ENCODE results near the gene MCCD1. TPM values are rescaled to one million over a fixed set of nuclear protein-coding genes. Genes with fewer than 3 reads are reported as not detected.
A peak's percentile ranks its signal among the peaks of the same experiment; 100 is the strongest.

The MCCD1 gene
- total RNA-seq, 4 donors from 2014 or later = not detected

DNA sequence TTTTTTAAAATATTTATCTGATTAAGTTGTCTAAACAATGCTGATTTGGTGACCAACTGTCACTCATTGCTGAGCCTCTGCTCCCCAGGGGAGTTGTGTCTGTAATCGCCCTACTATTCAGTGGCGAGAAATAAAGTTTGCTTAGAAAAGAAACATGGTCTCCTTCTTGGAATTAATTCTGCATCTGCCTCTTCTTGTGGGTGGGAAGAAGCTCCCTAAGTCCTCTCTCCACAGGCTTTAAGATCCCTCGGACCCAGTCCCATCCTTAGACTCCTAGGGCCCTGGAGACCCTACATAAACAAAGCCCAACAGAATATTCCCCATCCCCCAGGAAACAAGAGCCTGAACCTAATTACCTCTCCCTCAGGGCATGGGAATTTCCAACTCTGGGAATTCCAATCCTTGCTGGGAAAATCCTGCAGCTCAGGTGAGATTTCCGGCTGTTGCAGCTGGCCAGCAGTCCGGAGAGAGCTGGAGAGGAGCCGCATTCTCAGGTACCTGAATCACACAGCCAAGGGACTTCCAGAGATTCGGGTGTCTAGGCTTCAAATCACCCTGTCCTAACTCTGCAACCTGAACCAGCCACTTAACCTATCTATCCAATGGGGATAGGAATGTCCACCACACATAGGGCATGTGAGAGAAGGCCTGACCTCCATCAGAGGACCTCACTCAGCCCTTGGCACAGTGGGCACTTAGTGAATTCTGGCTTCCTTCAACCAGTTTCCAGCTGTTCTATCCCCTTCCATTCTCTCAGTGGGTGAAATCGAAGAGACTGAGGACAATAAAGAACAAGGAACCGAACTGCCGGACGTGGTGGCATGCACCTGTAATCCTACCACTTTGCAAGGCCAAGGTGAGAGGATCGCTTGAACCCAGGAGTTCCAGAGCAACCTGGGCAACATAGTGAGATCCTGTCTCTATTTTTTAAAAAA, 49.7 kb downstream of the MCCD1 start:
- H3K4me3 ChIP-seq = no peak overlapping the region
- intact Hi-C loops (cut with DNase I; ENCODE audit: low total_unique reads) = no loop called here
- no peak for TF ChIP-seq POLR2A (IDR thresholded peaks at IDR 0.05)
- TF ChIP-seq, protein P1, sequence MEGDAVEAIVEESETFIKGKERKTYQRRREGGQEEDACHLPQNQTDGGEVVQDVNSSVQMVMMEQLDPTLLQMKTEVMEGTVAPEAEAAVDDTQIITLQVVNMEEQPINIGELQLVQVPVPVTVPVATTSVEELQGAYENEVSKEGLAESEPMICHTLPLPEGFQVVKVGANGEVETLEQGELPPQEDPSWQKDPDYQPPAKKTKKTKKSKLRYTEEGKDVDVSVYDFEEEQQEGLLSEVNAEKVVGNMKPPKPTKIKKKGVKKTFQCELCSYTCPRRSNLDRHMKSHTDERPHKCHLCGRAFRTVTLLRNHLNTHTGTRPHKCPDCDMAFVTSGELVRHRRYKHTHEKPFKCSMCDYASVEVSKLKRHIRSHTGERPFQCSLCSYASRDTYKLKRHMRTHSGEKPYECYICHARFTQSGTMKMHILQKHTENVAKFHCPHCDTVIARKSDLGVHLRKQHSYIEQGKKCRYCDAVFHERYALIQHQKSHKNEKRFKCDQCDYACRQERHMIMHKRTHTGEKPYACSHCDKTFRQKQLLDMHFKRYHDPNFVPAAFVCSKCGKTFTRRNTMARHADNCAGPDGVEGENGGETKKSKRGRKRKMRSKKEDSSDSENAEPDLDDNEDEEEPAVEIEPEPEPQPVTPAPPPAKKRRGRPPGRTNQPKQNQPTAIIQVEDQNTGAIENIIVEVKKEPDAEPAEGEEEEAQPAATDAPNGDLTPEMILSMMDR (IDR thresholded peaks at IDR 0.05) = no peak
- no peaks in the 10 kb centered on the region for H3K9me3 ChIP-seq
- DNase-seq = no peak
- H3K36me3 ChIP-seq = no peaks in the 10 kb centered on the region
- H3K27me3 ChIP-seq = no peaks in the 10 kb centered on the region
- peaks cover 0 to 5% of the 10 kb centered on the region in 2 donors for H3K4me1 ChIP-seq
- H3K27ac ChIP-seq = no peak overlapping the region

DNA sequence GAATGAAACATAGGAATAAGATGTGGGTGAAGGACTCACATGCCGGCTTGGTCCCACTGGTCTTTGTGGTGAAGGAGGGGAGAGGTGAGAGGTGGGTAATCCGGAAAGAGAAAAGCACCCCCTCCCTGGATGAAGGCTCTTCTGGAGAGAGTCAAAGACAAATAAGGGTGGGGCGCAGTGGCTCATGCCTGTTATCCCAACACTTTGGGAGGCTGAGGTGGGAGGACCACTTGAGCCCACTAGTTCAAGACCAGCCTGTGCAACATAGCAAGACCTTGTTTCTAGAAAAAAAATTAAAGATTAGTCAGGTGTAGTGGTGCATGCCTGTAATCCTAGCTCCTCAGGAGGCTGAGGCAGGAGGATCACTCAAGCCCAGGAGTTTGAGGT, 50.4 kb downstream of the MCCD1 start:
- Histone ChIP-seq H3K27ac (no peak overlapping the region), H3K27me3 (no peaks in the 10 kb centered on the region), H3K4me3 (no peak overlapping the region), H3K36me3 (no peaks in the 10 kb centered on the region), H3K4me1 (peaks cover 0 to 5% of the 10 kb centered on the region in 2 donors), H3K9me3 (no peaks in the 10 kb centered on the region)
- TF ChIP-seq, protein P1 (IDR thresholded peaks at IDR 0.05) = no peak
- TF ChIP-seq POLR2A (IDR thresholded peaks at IDR 0.05) = no peak
- no peak for DNase-seq
- intact Hi-C loops (cut with DNase I; ENCODE audit: low total_unique reads) = no loop called here

Small RNA genes lying within 50 kb of the gene (small RNA-seq; reads per million reads assigned to genes)
- gene AL663061.1 (not detected), gene RF00019 (not detected), gene SNORD117 (537 reads per million, percentile 97 among the genes with 10 or more reads in this experiment), gene SNORD84 (not detected)

Other genes starting within 250 kb of the MCCD1 start
- gene HLA-B, start 171.8 kb upstream of the MCCD1 start, total RNA-seq = 1,000 to 10,000 TPM in 1 of 4 donors, 100 to 1,000 TPM in 3; 134 to 1,272 (median 737) TPM
- 10 to 100 TPM in 3 of 4 donors, 1 to 10 TPM in 1; 9.1 to 31.7 (median 17.2) TPM for gene MICA, start 125.4 kb upstream of the MCCD1 start, total RNA-seq
- 1 to 10 TPM; 1.9 to 4.8 (median 2.9) TPM for gene MICB, start 30.8 kb upstream of the MCCD1 start, total RNA-seq
- 100 to 1,000 TPM; 119 to 429 (median 282) TPM for gene DDX39B, start 13.0 kb downstream of the MCCD1 start, total RNA-seq
- 1 to 10 TPM in 2 of 4 donors, not detected in 2; 1.2 to 1.6 TPM for gene ATP6V1G2, start 17.6 kb downstream of the MCCD1 start, total RNA-seq
- gene NFKBIL1, start 18.6 kb downstream of the MCCD1 start, total RNA-seq = 10 to 100 TPM; 19.7 to 38.5 (median 20.8) TPM
- under 1 TPM in 1 of 4 donors, not detected in 3; 0.30 TPM for gene LTA, start 43.3 kb downstream of the MCCD1 start, total RNA-seq
- 1 to 10 TPM in 1 of 4 donors, not detected in 3; 1.3 TPM for gene TNF, start 46.6 kb downstream of the MCCD1 start, total RNA-seq
- gene LTB, start 53.5 kb downstream of the MCCD1 start, total RNA-seq = 1 to 10 TPM in 1 of 4 donors, not detected in 3; 1.5 TPM
- 100 to 1,000 TPM in 1 of 4 donors, 1 to 10 TPM in 2, not detected in 1; 2.6 to 229 (median 3.2) TPM for gene LST1, start 57.3 kb downstream of the MCCD1 start, total RNA-seq
- not detected for gene NCR3, start 64.0 kb downstream of the MCCD1 start, total RNA-seq
- gene AIF1, start 86.3 kb downstream of the MCCD1 start, total RNA-seq = 10 to 100 TPM in 2 of 4 donors, 1 to 10 TPM in 2; 1.5 to 25.6 (median 14.5) TPM
- gene PRRC2A, start 91.8 kb downstream of the MCCD1 start, total RNA-seq = 100 to 1,000 TPM in 1 of 4 donors, 10 to 100 TPM in 3; 35.4 to 218 (median 48.0) TPM
- gene BAG6, start 123.7 kb downstream of the MCCD1 start, total RNA-seq = 100 to 1,000 TPM in 3 of 4 donors, 10 to 100 TPM in 1; 92.2 to 233 (median 139) TPM
- gene APOM, start 126.9 kb downstream of the MCCD1 start, total RNA-seq = 1 to 10 TPM in 3 of 4 donors, not detected in 1; 1.9 to 2.9 (median 2.6) TPM
- 10 to 100 TPM in 3 of 4 donors, 1 to 10 TPM in 1; 6.2 to 31.9 (median 24.6) TPM for gene C6orf47, start 131.8 kb downstream of the MCCD1 start, total RNA-seq
- gene GPANK1, start 136.0 kb downstream of the MCCD1 start, total RNA-seq = 10 to 100 TPM in 3 of 4 donors, 1 to 10 TPM in 1; 5.1 to 25.6 (median 15.4) TPM
- gene CSNK2B, start 137.1 kb downstream of the MCCD1 start, total RNA-seq = 100 to 1,000 TPM in 3 of 4 donors, 10 to 100 TPM in 1; 67.5 to 157 (median 107) TPM
- gene LY6G5B, start 141.0 kb downstream of the MCCD1 start, total RNA-seq = 10 to 100 TPM in 1 of 4 donors, 1 to 10 TPM in 3; 1.0 to 27.4 (median 4.3) TPM
- 1 to 10 TPM in 3 of 4 donors, not detected in 1; 1.0 to 4.4 (median 3.8) TPM for gene LY6G5C, start 152.1 kb downstream of the MCCD1 start, total RNA-seq
- gene ABHD16A, start 174.4 kb downstream of the MCCD1 start, total RNA-seq = 10 to 100 TPM; 25.9 to 50.9 (median 37.9) TPM
- not detected for gene LY6G6F, start 177.9 kb downstream of the MCCD1 start, total RNA-seq
- gene LY6G6D, start 186.4 kb downstream of the MCCD1 start, total RNA-seq = 1 to 10 TPM in 1 of 4 donors, not detected in 3; 2.0 TPM
- 1 to 10 TPM in 1 of 4 donors, not detected in 3; 1.4 TPM for gene LY6G6C, start 192.8 kb downstream of the MCCD1 start, total RNA-seq
- under 1 TPM in 1 of 4 donors, not detected in 3; 0.49 TPM for gene MPIG6B, start 194.4 kb downstream of the MCCD1 start, total RNA-seq
- gene DDAH2, start 200.3 kb downstream of the MCCD1 start, total RNA-seq = 100 to 1,000 TPM in 3 of 4 donors, 10 to 100 TPM in 1; 97.6 to 240 (median 158) TPM
- 100 to 1,000 TPM; 173 to 328 (median 216) TPM for gene CLIC1, start 207.6 kb downstream of the MCCD1 start, total RNA-seq
- 10 to 100 TPM in 3 of 4 donors, not detected in 1; 16.7 to 41.5 (median 22.1) TPM for gene MSH5, start 211.0 kb downstream of the MCCD1 start, total RNA-seq
- gene SAPCD1, start 233.7 kb downstream of the MCCD1 start, total RNA-seq = 1 to 10 TPM in 2 of 4 donors, not detected in 2; 1.7 to 4.4 TPM
- 10 to 100 TPM in 1 of 4 donors, 1 to 10 TPM in 2, under 1 TPM in 1; 0.88 to 24.1 (median 3.1) TPM for gene VWA7, start 248.4 kb downstream of the MCCD1 start, total RNA-seq